Stomach (tissue), 9 donors: ENCODE results near the gene ARID1B. TPM values are rescaled to one million over a fixed set of nuclear protein-coding genes. Genes with fewer than 3 reads are reported as not detected.

Experiments
- DNase-seq, 2 donors: peaks; one replicate each; pipeline versions ENCODE4 v3.0.0 to v3.0.0-alpha.2; 2013 to 2019
- H3K27ac ChIP-seq, 5 donors: fragments of 200-600 bp in 4 of 5; sonication (generic) in 4 of 5; one replicate each; pipeline ENCODE4 v1.5.1; 2013 to 2019; ENCODE audit warnings: mild to moderate bottlenecking in 1 of 5, moderate library complexity in 1 of 5
- H3K27me3 ChIP-seq, 3 donors: fragments of 200-600 bp; sonication (generic); one replicate each; pipeline ENCODE4 v1.5.1; 2017 to 2019; ENCODE audit warnings: mixed run types in 1 of 3
- H3K36me3 ChIP-seq, 4 donors: fragments of 200-600 bp; sonication (generic); 1 replicate in 3 of 4; 2 replicates in 1 of 4; pipeline ENCODE4 v1.5.1; 2016 to 2019
- H3K4me1 ChIP-seq, 4 donors: fragments of 200-600 bp; sonication (generic); one replicate each; pipeline ENCODE4 v1.5.1; 2016 to 2019
- H3K4me3 ChIP-seq, 4 donors: fragments of 200-600 bp; sonication (generic) in 3 of 4; one replicate each; pipeline ENCODE4 v1.5.1; 2016 to 2019; ENCODE audit warnings: mild to moderate bottlenecking in 1 of 4
- H3K9me3 ChIP-seq, 4 donors: fragments of 200-600 bp; sonication (generic); one replicate each; pipeline ENCODE4 v1.5.1; 2016 to 2019
- EP300 ChIP-seq: sonication (generic); formaldehyde crosslinking; IDR thresholded peaks from one replicate; pipeline ENCODE4 v1.6.1; 2017; ENCODE audit warnings: antibody characterized with exemption
- POLR2A ChIP-seq, 4 donors: fragments of 450-650 bp; IDR thresholded peaks; one replicate each; pipeline ENCODE4 v1.6.1; 2016; ENCODE audit warnings: antibody characterized with exemption in 4 of 4, control low read depth in 2 of 4, mild to moderate bottlenecking in 1 of 4, moderate library complexity in 1 of 4
- POLR2AphosphoS5 ChIP-seq, 3 donors: sonication (generic); formaldehyde crosslinking; IDR thresholded peaks; one replicate each; pipeline ENCODE4 v1.6.1; 2016; ENCODE audit warnings: antibody characterized with exemption in 3 of 3
- WGBS, 5 donors: extraction: QIAGEN DNeasy Blood & Tissue Kit in 3 of 5; methylation state at CpG; one replicate each; pipeline versions ENCODE4 v1.1.5 to v1.1.7; 2013 to 2018; 5-methylcytosine and 5-hydroxymethylcytosine counted together
- intact Hi-C: fragments of 100-400 bp; cut with DNase I; formaldehyde crosslinking; loops from one replicate; pipeline ENCODE4 v1.15.1; 2023; ENCODE audit warnings: low total_unique reads
- polyA plus RNA-seq, 3 donors: library from polyadenylated mRNA; stranded (reverse); fragments of 200-250 nt; gene quantifications; one replicate each; pipeline ENCODE4 v1.2.3, GENCODE V29; 2013
- total RNA-seq, 5 donors: library from RNA; depleted of rRNA; stranded (reverse); fragments of >200 nt; gene quantifications; one replicate each; pipeline versions ENCODE4 v1.1.0 to v1.2.3, GENCODE V29; 2014 to 2016
- TF ChIP-seq, protein P1 (sequence below), 7 experiments: fragments of 450-650 bp in 4 of 7; fragments of 200-600 bp in 3 of 7; sonication (generic) in 3 of 7; IDR thresholded peaks; one replicate each; pipeline ENCODE4 v1.5.1; 2016 to 2019; ENCODE audit warnings: antibody characterized with exemption in 7 of 7, control low read depth in 2 of 7, mild to moderate bottlenecking in 1 of 7
- donor health status: healthy with polysubstance abuse.
- donor health status: Bipolar disorder and iron deficiency.
- donor health status: healthy.

Gene ARID1B
- total and polyA plus RNA-seq, 8 donors, result 8.8 to 183 (median 48.3) TPM

DNA sequence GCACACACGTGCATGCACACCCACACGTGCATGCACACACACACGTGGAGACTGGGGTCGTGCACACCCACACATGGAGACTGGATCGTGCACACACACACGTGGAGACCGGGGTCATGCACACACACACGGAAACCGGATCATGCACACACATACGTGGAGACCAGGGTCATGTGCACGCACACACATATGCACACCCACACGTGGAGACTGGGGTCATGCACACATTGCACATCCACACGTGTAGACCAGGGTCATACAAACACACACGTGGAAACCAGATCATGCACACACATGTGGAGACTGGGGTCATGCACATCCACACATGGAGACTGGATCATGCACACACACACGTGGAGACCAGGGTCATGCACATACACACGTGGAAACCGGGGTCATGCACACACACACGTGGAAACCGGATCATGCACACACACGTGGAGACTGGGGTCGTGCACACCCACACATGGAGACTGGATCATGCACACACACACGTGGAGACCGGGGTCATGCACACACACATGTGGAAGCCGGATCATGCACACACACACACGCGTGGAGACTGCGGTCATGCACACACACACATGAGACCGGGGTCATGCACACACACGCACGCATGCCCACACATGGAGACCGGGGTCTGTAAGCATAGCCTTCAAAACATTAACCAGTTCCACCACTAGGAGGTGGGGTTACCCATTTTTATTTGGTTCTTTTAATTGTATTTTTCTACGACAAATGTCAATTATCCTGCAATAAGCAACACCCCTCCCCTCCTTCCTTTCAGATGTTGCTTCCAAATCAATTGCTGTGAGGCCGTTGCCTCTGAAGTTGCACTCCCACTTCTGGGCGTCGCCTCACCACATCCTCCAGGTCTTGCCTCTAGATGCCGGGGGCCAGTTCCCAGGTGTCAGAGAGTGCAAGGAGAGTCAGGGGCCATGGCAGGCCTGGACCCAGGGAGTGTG is 450.3 kb downstream of the ARID1B start:
- no peak for DNase-seq
- peak overlapping the region in 1 of 5 donors; percentile 69 for H3K27ac ChIP-seq
- intact Hi-C loops, result loop anchor here (10.0 kb wide), 1 partner anchor 47 kb away; no protein-coding TSS in a partner anchor
- 74 to 81% (median 77%) methylated on average over 36 of the region's 36 CpGs for WGBS, 5 donors
- TF ChIP-seq, protein P1, sequence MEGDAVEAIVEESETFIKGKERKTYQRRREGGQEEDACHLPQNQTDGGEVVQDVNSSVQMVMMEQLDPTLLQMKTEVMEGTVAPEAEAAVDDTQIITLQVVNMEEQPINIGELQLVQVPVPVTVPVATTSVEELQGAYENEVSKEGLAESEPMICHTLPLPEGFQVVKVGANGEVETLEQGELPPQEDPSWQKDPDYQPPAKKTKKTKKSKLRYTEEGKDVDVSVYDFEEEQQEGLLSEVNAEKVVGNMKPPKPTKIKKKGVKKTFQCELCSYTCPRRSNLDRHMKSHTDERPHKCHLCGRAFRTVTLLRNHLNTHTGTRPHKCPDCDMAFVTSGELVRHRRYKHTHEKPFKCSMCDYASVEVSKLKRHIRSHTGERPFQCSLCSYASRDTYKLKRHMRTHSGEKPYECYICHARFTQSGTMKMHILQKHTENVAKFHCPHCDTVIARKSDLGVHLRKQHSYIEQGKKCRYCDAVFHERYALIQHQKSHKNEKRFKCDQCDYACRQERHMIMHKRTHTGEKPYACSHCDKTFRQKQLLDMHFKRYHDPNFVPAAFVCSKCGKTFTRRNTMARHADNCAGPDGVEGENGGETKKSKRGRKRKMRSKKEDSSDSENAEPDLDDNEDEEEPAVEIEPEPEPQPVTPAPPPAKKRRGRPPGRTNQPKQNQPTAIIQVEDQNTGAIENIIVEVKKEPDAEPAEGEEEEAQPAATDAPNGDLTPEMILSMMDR (IDR thresholded peaks at IDR 0.05), result peak in 2 of 7 experiments; percentile 5 to 18
- no peak for TF ChIP-seq POLR2AphosphoS5 (IDR thresholded peaks at IDR 0.05)
- H3K36me3 ChIP-seq, result no peaks in the 10 kb centered on the region
- H3K27me3 ChIP-seq, result no peaks in the 10 kb centered on the region
- no peaks in the 10 kb centered on the region for H3K9me3 ChIP-seq
- H3K4me1 ChIP-seq, result peaks cover 0 to 33% (median 9%) of the 10 kb centered on the region in 4 donors
- H3K4me3 ChIP-seq, result no peak overlapping the region

DNA sequence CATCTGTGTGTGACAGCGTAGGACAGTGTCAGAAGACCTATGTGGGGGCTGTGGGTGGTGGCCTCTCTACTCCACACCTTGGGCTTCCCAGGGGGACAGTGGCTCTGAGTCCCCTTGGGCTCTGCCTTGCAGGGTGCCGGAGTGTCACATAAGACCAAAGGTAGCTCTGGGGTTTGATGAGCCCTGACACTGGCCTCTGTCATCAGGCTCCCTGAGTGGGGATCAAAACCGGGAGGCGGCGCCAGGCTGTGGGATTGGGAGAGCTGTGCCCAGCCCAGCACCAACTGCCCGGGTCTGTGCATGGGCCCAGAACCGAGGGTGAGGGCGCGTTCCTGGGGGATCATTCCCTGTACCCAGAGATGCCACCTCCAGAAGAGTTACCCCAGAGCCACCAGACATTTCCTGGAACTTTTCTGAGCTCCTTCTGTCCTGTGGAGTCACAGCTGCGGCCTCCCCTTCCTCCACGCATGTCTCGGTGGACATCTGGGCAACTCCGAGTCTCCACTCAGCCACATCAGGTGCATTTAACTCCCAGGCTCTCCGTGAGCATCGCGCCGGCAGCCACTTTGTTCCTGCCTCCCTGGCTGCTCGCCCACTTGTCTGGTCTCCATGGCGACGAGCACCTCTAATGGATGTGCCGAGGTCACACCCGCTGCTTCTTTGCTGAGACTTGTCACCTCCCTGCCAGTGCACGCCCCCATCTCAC is 451.4 kb downstream of the ARID1B start:
- Histone ChIP-seq H3K27me3 (no peaks in the 10 kb centered on the region), H3K27ac (no peak overlapping the region), H3K9me3 (no peaks in the 10 kb centered on the region), H3K36me3 (no peaks in the 10 kb centered on the region), H3K4me1 (peaks cover 0 to 27% (median 9%) of the 10 kb centered on the region in 4 donors), H3K4me3 (no peak overlapping the region)
- intact Hi-C loops, result loop anchor here (10.0 kb wide), 1 partner anchor 46 kb away; no protein-coding TSS in a partner anchor
- WGBS, 5 donors, result 69 to 78% (median 72%) methylated on average over 17 to 23 of the region's 23 CpGs
- peak in 1 of 2 donors; percentile 65 for DNase-seq
- TF ChIP-seq, protein P1 (IDR thresholded peaks at IDR 0.05), result no peak
- TF ChIP-seq POLR2A (IDR thresholded peaks at IDR 0.05) (no peak), POLR2AphosphoS5 (IDR thresholded peaks at IDR 0.05) (no peak), EP300 (no peak)

DNA sequence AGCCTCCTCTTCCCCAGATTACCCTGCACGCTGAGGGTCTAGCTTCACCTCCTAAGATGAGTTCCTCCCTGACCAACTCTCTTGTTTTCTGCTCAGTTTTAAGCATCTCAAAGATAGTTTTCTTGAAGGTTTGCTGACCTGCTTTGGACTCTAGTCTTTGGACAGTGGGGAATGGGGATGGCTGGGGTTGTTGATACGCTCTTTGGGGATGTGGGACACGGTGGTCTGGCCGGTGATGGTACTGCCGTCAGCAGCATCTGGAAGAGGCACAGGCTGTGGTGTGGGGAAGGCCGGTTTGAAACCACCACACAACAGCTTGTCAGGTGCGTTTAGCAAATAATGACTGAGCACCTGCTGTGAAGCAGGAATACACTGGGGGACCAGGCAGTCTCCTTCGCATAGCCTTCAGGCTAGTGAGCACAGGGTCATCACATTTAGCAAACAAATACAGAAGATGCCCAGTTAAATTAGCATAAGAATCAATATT is 452.0 kb downstream of the ARID1B start:
- WGBS, 5 donors, result 71 to 81% (median 72%) methylated on average over 8 of the region's 8 CpGs
- TF ChIP-seq POLR2A (IDR thresholded peaks at IDR 0.05) (no peak), EP300 (no peak), POLR2AphosphoS5 (IDR thresholded peaks at IDR 0.05) (no peak)
- TF ChIP-seq, protein P1 (IDR thresholded peaks at IDR 0.05), result no peak
- Histone ChIP-seq H3K36me3 (no peaks in the 10 kb centered on the region), H3K27ac (no peak overlapping the region), H3K4me3 (no peak overlapping the region), H3K9me3 (no peaks in the 10 kb centered on the region), H3K27me3 (peaks cover 0 to 4% (median 0%) of the 10 kb centered on the region in 3 donors), H3K4me1 (peaks cover 0 to 27% (median 9%) of the 10 kb centered on the region in 4 donors)
- intact Hi-C loops, result loop anchor here (10.0 kb wide), 1 partner anchor 46 kb away; no protein-coding TSS in a partner anchor
- DNase-seq, result no peak

DNA sequence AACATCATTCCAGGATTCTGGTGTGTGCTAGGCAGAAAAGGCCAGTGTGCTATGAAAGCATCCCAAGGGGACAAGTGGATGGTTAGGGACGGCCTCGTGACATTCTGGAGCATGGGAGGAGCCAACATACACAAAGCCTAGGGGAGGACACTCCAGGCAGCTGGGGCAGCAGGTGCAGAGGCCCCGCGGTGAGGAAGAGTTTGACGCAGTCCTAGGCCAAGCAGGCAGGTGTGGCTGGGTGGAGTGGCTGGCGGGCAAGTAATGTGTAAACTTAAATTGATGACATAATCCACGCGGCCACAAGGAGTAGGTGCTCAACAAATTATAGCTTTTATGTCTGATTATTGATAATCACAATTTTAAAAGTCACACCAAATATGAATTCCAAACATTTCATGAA is 452.5 kb downstream of the ARID1B start:
- Histone ChIP-seq H3K4me1 (peaks cover 0 to 28% (median 9%) of the 10 kb centered on the region in 4 donors), H3K27me3 (peaks cover 0 to 9% (median 5%) of the 10 kb centered on the region in 3 donors), H3K36me3 (no peaks in the 10 kb centered on the region), H3K27ac (no peak overlapping the region), H3K9me3 (no peaks in the 10 kb centered on the region), H3K4me3 (no peak overlapping the region)
- TF ChIP-seq, protein P1 (IDR thresholded peaks at IDR 0.05), result no peak
- TF ChIP-seq POLR2AphosphoS5 (IDR thresholded peaks at IDR 0.05) (no peak), EP300 (no peak), POLR2A (IDR thresholded peaks at IDR 0.05) (no peak)
- intact Hi-C loops, result loop anchor here (10.0 kb wide), 1 partner anchor 45 kb away; no protein-coding TSS in a partner anchor
- DNase-seq, result peak in 1 of 2 donors; percentile 59
- 64 to 83% (median 66%) methylated on average over 8 of the region's 8 CpGs for WGBS, 5 donors
